Measurements from ENCODE around the gene YWHAH. TPM values are rescaled to one million over a fixed set of nuclear protein-coding genes. Genes with fewer than 3 reads are reported as not detected.

The YWHAH gene
- total RNA-seq, 2 donors from 2014 or later, result 162 to 193 TPM

DNA sequence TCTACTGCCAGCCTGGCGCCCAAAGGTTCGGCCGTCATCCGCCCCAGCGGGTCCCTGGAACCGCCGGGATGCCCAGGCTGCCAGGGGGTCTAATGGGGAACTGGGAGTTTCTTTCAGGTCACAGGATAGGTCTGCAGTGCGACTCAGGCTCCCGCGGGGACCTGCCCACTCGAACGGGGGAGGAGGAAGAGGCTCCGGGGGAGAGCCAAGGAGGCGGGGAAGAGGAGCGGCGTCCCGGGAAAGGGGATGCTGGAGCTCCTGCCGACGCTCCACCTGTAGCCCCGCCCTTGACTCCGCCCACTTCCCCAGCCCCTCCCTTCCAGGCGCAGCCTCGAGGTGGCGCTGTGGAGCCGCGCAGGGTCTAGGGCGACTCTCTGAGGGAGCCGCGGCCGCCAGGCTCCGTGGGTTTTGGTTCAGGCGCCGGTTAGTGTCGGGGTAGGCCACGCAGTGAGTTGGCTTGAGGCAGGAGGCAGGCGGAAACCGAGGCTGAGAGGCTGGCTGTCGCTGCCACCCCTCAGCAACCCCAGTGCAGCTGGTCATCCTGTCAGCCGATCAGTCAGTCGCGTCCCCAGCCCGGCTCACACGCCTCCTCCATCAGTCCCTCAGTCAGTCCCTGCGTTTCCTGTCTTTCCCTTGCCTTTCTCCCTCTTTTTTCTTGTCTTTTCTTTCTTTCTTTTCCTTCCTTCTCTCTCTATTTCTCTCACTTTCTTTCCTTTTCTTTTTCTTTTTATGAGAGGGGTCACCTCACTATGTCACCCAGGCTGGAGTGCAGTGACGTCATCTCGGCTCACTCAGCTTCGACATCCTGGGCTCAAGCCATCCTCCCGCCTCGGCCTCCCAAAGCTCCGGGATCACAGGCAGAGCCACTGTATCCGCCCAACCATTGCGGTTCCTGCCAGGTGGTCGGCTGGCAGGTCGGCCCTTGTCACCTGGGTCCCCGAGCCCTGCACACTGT lies 26.4 kb downstream of the YWHAH start:
- Histone ChIP-seq H3K9me3 (ENCODE audit: control insufficient read depth, low read length) (no peaks in the 10 kb centered on the region), H3K4me1 (ENCODE audit: control insufficient read depth, insufficient read depth, low read length) (no peaks in the 10 kb centered on the region), H3K27me3 (ENCODE audit: control insufficient read depth, insufficient read depth, low read length, poor library complexity, severe bottlenecking) (no peaks in the 10 kb centered on the region), H3K27ac (ENCODE audit: low read depth, low read length) (no peak overlapping the region), H3K4me3 (ENCODE audit: low read length) (peak overlapping the region; percentile 91), H3K36me3 (ENCODE audit: control insufficient read depth, insufficient read depth, low read length) (no peaks in the 10 kb centered on the region), H3K9ac (ENCODE audit: extremely low read depth, low read length, poor library complexity, severe bottlenecking) (peak overlapping the region; percentile 68)
- no peaks in the 10 kb centered on the region for H3K9me3 Mint-ChIP-seq
- peaks cover 8% of the 10 kb centered on the region for H3K27me3 Mint-ChIP-seq (ENCODE audit: insufficient read depth)
- H3K4me3 Mint-ChIP-seq, result peak overlapping the region; percentile 69
- no peaks in the 10 kb centered on the region for H3K36me3 Mint-ChIP-seq (ENCODE audit: low read depth)
- no peaks in the 10 kb centered on the region for H3K4me1 Mint-ChIP-seq
- peak overlapping the region; percentile 87 for H3K27ac Mint-ChIP-seq
- peak; percentile 99 for DNase-seq
- TF ChIP-seq, protein P1, sequence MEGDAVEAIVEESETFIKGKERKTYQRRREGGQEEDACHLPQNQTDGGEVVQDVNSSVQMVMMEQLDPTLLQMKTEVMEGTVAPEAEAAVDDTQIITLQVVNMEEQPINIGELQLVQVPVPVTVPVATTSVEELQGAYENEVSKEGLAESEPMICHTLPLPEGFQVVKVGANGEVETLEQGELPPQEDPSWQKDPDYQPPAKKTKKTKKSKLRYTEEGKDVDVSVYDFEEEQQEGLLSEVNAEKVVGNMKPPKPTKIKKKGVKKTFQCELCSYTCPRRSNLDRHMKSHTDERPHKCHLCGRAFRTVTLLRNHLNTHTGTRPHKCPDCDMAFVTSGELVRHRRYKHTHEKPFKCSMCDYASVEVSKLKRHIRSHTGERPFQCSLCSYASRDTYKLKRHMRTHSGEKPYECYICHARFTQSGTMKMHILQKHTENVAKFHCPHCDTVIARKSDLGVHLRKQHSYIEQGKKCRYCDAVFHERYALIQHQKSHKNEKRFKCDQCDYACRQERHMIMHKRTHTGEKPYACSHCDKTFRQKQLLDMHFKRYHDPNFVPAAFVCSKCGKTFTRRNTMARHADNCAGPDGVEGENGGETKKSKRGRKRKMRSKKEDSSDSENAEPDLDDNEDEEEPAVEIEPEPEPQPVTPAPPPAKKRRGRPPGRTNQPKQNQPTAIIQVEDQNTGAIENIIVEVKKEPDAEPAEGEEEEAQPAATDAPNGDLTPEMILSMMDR (conservative IDR thresholded peaks at IDR 0.05), result peak; percentile 94
- 29 to 42% methylated on average over 35 to 55 of the region's 55 CpGs for WGBS, 2 experiments (ENCODE audit: insufficient coverage in 1 of 2, insufficient read length in 1 of 2)

- no peaks in the 10 kb centered on the region for H3K27me3 ChIP-seq (ENCODE audit: control insufficient read depth, insufficient read depth, low read length, poor library complexity, severe bottlenecking)
- H3K27ac ChIP-seq (ENCODE audit: low read depth, low read length), result no peak overlapping the region
- no peaks in the 10 kb centered on the region for H3K36me3 ChIP-seq (ENCODE audit: control insufficient read depth, insufficient read depth, low read length)
- H3K4me3 ChIP-seq (ENCODE audit: low read length), result no peak overlapping the region
- TF ChIP-seq, protein P1 (conservative IDR thresholded peaks at IDR 0.05), result no peak
- Mint-ChIP-seq H3K4me3 (no peak overlapping the region), H3K27ac (no peak overlapping the region), H3K27me3 (ENCODE audit: insufficient read depth) (peaks cover 8% of the 10 kb centered on the region), H3K36me3 (ENCODE audit: low read depth) (no peaks in the 10 kb centered on the region), H3K4me1 (no peaks in the 10 kb centered on the region), H3K9me3 (no peaks in the 10 kb centered on the region)
- no peak overlapping the region for H3K9ac ChIP-seq (ENCODE audit: extremely low read depth, low read length, poor library complexity, severe bottlenecking)
- no peak for DNase-seq
- H3K4me1 ChIP-seq (ENCODE audit: control insufficient read depth, insufficient read depth, low read length), result no peaks in the 10 kb centered on the region
- H3K9me3 ChIP-seq (ENCODE audit: control insufficient read depth, low read length), result no peaks in the 10 kb centered on the region
- 87 to 96% methylated on average over 10 to 14 of the region's 14 CpGs for WGBS, 2 experiments (ENCODE audit: insufficient coverage in 1 of 2, insufficient read length in 1 of 2)
These were observed 27.8 kb downstream of the YWHAH start for GRCh38 chr22:31972180-31972579.

- Histone ChIP-seq H3K27ac (ENCODE audit: low read depth, low read length) (no peak overlapping the region), H3K9ac (ENCODE audit: extremely low read depth, low read length, poor library complexity, severe bottlenecking) (no peak overlapping the region), H3K27me3 (ENCODE audit: control insufficient read depth, insufficient read depth, low read length, poor library complexity, severe bottlenecking) (no peaks in the 10 kb centered on the region), H3K36me3 (ENCODE audit: control insufficient read depth, insufficient read depth, low read length) (no peaks in the 10 kb centered on the region), H3K4me1 (ENCODE audit: control insufficient read depth, insufficient read depth, low read length) (no peaks in the 10 kb centered on the region), H3K9me3 (ENCODE audit: control insufficient read depth, low read length) (no peaks in the 10 kb centered on the region), H3K4me3 (ENCODE audit: low read length) (no peak overlapping the region)
- Mint-ChIP-seq H3K9me3 (no peaks in the 10 kb centered on the region), H3K36me3 (ENCODE audit: low read depth) (no peaks in the 10 kb centered on the region), H3K4me3 (no peak overlapping the region), H3K4me1 (no peaks in the 10 kb centered on the region), H3K27ac (no peak overlapping the region), H3K27me3 (ENCODE audit: insufficient read depth) (peaks cover 8% of the 10 kb centered on the region)
- DNase-seq, result no peak
- WGBS, 2 experiments (ENCODE audit: insufficient coverage in 1 of 2, insufficient read length in 1 of 2), result 83 to 88% methylated on average over 3 to 5 of the region's 5 CpGs
- TF ChIP-seq, protein P1 (conservative IDR thresholded peaks at IDR 0.05), result no peak
These were observed 29.4 kb downstream of the YWHAH start for GRCh38 chr22:31973739-31974138.
